Testis (tissue), 2 donors: ENCODE measurements around the gene CEACAM16.

Experiments
- POLR2A ChIP-seq: fragments of 450-650 bp; IDR thresholded peaks from one replicate; pipeline ENCODE4 v1.6.1; 2017; ENCODE audit warnings: antibody characterized with exemption, mild to moderate bottlenecking, moderate library complexity
- TF ChIP-seq, protein P1 (sequence below), 3 experiments: fragments of 450-650 bp in 2 of 3; fragments of 200-600 bp in 1 of 3; sonication (generic) in 1 of 3; IDR thresholded peaks; one replicate each; pipeline ENCODE4 v1.5.1; 2016 to 2019; ENCODE audit warnings: antibody characterized with exemption in 3 of 3, mild to moderate bottlenecking in 2 of 3, moderate library complexity in 1 of 3

DNA sequence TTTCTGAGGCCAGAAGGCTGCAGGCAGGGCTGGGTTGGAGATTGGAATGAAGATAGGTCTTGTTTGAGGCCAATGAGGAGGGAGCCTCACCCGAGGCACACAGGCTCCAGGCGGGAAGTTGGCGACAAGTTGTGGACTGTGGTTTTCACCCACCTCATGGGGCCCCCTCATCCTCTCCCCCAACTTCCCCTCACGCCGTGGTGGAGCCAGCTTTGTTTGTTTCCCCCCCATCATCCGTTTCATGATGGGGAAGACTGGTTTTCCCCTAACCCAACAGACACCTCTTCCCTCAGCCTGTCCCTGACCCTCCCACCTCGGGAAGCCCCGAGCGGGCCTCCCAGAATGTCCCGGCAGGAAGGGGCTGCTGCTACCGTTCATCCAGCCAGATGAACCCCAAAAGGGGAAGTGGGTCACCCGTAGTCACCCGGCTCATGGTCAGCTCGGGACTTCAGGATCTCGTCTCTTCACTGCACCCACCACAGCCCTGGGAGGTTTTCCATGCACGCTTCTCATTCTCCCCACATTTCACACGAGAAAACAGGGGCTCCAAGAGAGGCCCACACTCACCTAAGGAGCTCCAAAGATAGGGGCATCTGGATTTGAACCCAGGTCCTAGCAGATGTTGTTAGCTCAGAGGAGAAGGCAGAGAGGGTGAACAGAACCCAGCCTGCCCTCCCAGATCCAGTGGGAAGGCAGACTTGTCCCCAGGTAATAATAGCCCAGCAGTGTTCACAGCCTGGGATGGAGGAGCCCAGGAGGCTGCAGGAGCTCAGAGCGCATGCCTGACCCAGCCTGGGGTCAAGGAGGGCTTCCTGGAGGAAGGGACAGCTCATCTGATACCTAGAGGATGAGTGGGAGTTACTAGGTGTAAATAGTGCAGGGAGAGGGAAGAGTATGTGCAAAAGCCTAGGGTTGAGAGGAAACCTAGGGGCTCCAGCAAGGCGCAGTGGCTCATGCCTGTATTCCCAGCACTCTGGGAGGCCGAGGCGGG is 23.5 kb downstream of the CEACAM16 start:
- TF ChIP-seq, protein P1, sequence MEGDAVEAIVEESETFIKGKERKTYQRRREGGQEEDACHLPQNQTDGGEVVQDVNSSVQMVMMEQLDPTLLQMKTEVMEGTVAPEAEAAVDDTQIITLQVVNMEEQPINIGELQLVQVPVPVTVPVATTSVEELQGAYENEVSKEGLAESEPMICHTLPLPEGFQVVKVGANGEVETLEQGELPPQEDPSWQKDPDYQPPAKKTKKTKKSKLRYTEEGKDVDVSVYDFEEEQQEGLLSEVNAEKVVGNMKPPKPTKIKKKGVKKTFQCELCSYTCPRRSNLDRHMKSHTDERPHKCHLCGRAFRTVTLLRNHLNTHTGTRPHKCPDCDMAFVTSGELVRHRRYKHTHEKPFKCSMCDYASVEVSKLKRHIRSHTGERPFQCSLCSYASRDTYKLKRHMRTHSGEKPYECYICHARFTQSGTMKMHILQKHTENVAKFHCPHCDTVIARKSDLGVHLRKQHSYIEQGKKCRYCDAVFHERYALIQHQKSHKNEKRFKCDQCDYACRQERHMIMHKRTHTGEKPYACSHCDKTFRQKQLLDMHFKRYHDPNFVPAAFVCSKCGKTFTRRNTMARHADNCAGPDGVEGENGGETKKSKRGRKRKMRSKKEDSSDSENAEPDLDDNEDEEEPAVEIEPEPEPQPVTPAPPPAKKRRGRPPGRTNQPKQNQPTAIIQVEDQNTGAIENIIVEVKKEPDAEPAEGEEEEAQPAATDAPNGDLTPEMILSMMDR (IDR thresholded peaks at IDR 0.05), result no peak
- TF ChIP-seq POLR2A, result no peak
